ENCODE measurements around the gene DAB1.

DNA sequence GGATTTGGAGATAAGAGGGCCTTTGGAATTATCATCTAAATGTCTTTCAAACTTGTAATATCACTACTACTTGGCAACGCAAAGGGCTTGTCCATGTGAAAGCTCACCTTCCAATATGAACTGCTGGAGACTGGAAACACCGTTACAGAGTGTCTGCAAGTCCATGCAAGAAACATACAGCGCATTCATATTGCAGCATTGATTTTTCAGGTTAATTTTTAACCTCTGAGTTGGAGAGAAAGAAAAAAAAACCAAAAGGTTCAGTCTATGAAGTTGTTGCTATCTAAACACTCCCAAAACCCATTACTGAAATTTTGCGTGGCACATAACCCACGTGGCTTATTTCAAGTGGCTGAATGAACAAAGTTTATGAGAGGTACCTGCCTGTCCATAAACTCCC is 23.8 kb downstream of the DAB1 start:
- TF ChIP-seq YY1 (IDR thresholded peaks at IDR 0.05; ENCODE audit: insufficient read depth, insufficient read length) (no peak), SUZ12 (IDR thresholded peaks at IDR 0.05; ENCODE audit: extremely low read depth, insufficient read depth, insufficient read length) (no peak), ZNF274 (IDR thresholded peaks at IDR 0.05; ENCODE audit: low read depth, low read length) (no peak)
